Tibial nerve (tissue), 4 donors: Measurements from ENCODE around the gene PRPF18. TPM values are rescaled to one million over a fixed set of nuclear protein-coding genes. Genes with fewer than 3 reads are reported as not detected.
A peak's percentile ranks its signal among the peaks of the same experiment; 100 is the strongest.

Experiments used
- DNase-seq, 2 donors: peaks; one replicate each; pipeline ENCODE4 v3.0.0-alpha.2; 2019; ENCODE audit warnings: low spot score in 2 of 2
- H3K27ac ChIP-seq, 4 donors: fragments of 200-600 bp; sonication (generic) in 3 of 4; one replicate each; pipeline ENCODE4 v1.5.1; 2017 to 2019; ENCODE audit warnings: mild to moderate bottlenecking in 1 of 4
- H3K27me3 ChIP-seq, 2 donors: fragments of 200-600 bp; sonication (generic) in 1 of 2; one replicate each; pipeline versions ENCODE4 v1.5.1 to v1.6.0; 2017 to 2019
- H3K36me3 ChIP-seq, 3 donors: fragments of 200-600 bp; sonication (generic); one replicate each; pipeline ENCODE4 v1.5.1; 2018 to 2019
- H3K4me1 ChIP-seq, 4 donors: fragments of 200-600 bp; sonication (generic) in 3 of 4; one replicate each; pipeline ENCODE4 v1.5.1; 2017 to 2019
- H3K4me3 ChIP-seq, 4 donors: fragments of 200-600 bp; sonication (generic) in 3 of 4; one replicate each; pipeline ENCODE4 v1.5.1; 2017 to 2019; ENCODE audit warnings: mild to moderate bottlenecking in 1 of 4, moderate library complexity in 1 of 4
- H3K9me3 ChIP-seq, 4 donors: fragments of 200-600 bp; sonication (generic) in 3 of 4; one replicate each; pipeline ENCODE4 v1.5.1; 2017 to 2019
- EP300 ChIP-seq, 2 donors: sonication (generic); formaldehyde crosslinking; IDR thresholded peaks; one replicate each; pipeline ENCODE4 v1.6.1; 2017; ENCODE audit warnings: antibody characterized with exemption in 2 of 2, mild to moderate bottlenecking in 1 of 2
- POLR2A ChIP-seq, 2 donors: fragments of 450-650 bp; IDR thresholded peaks; one replicate each; pipeline ENCODE4 v1.6.1; 2017; ENCODE audit warnings: antibody characterized with exemption in 2 of 2, mild to moderate bottlenecking in 2 of 2, moderate library complexity in 2 of 2
- WGBS, 2 donors: methylation state at CpG; one replicate each; pipeline ENCODE4 v1.1.5; 2018; 5-methylcytosine and 5-hydroxymethylcytosine counted together
- total RNA-seq, 4 donors: library from RNA; depleted of rRNA; stranded (reverse); fragments of >200 nt; gene quantifications; one replicate each; pipeline ENCODE4 v1.1.0, GENCODE V29; 2016
- TF ChIP-seq, protein P1 (sequence below), 5 experiments: fragments of 200-600 bp in 3 of 5; fragments of 450-650 bp in 2 of 5; sonication (generic) in 3 of 5; IDR thresholded peaks; one replicate each; pipeline ENCODE4 v1.5.1; 2016 to 2019; ENCODE audit warnings: antibody characterized with exemption in 5 of 5, mild to moderate bottlenecking in 3 of 5, moderate library complexity in 2 of 5

Gene PRPF18
- total RNA-seq, 4 donors from 2014 or later = 22.9 to 34.3 (median 32.8) TPM

DNA sequence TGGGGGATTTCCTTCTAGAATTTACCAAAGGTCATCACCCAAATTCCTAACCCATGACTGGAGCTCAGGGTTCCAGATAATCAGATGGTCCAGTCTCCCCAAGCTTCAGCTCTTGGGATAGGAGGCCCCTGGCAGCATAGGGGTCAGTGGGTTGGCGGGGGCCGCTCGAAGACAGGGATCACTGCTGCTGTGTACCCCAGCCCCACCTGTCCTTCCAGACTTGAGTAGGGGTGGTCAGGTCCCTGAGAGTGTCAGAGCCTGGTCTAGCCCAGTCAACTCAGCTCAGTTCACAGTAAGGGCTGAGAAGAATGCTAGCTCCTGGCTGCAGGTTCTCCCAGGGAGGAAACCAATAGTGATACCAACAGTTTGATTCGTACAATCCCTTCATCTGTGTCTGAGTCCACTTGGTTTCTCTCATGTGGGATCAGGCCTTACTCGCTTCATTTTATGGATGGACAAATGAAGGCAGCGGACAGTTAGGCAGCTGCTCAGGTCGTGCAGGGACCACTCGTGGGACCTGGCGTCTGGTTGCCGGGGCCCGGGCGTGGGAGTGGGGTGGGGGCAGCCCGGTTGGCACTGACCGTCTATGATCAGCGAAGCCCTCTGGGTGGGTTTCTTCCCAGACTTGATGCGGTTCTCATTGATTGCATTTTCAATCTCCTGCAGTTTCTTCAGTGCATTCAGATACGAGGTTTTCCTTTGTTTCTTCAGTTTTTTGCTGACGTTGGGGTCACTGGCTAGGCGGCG, 78.9 kb downstream of the PRPF18 start:
- Histone ChIP-seq H3K27ac (peak overlapping the region in 2 of 4 donors; percentile 60 to 67), H3K27me3 (no peaks in the 10 kb centered on the region), H3K9me3 (no peaks in the 10 kb centered on the region), H3K4me3 (no peak overlapping the region), H3K4me1 (peaks cover 0 to 14% (median 0%) of the 10 kb centered on the region in 4 donors), H3K36me3 (peaks cover 0 to 81% (median 2%) of the 10 kb centered on the region in 3 donors)
- DNase-seq = no peak
- 74 to 89% methylated on average over 20 of the region's 20 CpGs for WGBS, 2 donors
- TF ChIP-seq POLR2A (IDR thresholded peaks at IDR 0.05) (no peak), EP300 (IDR thresholded peaks at IDR 0.05) (no peak)
- TF ChIP-seq, protein P1, sequence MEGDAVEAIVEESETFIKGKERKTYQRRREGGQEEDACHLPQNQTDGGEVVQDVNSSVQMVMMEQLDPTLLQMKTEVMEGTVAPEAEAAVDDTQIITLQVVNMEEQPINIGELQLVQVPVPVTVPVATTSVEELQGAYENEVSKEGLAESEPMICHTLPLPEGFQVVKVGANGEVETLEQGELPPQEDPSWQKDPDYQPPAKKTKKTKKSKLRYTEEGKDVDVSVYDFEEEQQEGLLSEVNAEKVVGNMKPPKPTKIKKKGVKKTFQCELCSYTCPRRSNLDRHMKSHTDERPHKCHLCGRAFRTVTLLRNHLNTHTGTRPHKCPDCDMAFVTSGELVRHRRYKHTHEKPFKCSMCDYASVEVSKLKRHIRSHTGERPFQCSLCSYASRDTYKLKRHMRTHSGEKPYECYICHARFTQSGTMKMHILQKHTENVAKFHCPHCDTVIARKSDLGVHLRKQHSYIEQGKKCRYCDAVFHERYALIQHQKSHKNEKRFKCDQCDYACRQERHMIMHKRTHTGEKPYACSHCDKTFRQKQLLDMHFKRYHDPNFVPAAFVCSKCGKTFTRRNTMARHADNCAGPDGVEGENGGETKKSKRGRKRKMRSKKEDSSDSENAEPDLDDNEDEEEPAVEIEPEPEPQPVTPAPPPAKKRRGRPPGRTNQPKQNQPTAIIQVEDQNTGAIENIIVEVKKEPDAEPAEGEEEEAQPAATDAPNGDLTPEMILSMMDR (IDR thresholded peaks at IDR 0.05) = no peak

DNA sequence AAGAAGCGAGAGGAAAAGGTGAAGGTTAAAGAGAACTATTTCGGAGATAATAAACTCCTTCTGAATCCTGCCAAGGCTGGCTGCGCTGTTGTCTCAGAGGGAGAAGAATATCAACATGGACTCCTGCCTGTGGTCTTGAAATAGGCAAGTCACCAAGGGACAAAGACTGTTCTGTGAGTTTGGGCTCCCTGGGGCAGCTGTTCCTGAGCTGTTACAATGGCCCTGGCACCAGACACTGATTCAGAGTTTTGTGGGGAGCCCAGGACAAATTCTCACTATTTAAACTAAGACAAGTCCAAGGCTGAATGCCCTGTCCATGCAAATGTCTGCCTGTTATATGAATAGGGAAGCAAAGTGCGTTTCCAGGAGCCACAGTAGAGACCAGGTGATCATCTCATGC, 81.4 kb downstream of the PRPF18 start:
- no peak for DNase-seq
- Histone ChIP-seq H3K27me3 (no peaks in the 10 kb centered on the region), H3K4me1 (peaks cover 0 to 15% (median 0%) of the 10 kb centered on the region in 4 donors), H3K27ac (peak overlapping the region in 3 of 4 donors; percentile 29 to 78 (median 43)), H3K36me3 (peaks cover 0 to 69% (median 2%) of the 10 kb centered on the region in 3 donors), H3K9me3 (no peaks in the 10 kb centered on the region), H3K4me3 (no peak overlapping the region)
- TF ChIP-seq EP300 (IDR thresholded peaks at IDR 0.05) (no peak), POLR2A (IDR thresholded peaks at IDR 0.05) (no peak)
- TF ChIP-seq, protein P1 (IDR thresholded peaks at IDR 0.05) = no peak
- 38 to 47% methylated on average over 4 of the region's 4 CpGs for WGBS, 2 donors

DNA sequence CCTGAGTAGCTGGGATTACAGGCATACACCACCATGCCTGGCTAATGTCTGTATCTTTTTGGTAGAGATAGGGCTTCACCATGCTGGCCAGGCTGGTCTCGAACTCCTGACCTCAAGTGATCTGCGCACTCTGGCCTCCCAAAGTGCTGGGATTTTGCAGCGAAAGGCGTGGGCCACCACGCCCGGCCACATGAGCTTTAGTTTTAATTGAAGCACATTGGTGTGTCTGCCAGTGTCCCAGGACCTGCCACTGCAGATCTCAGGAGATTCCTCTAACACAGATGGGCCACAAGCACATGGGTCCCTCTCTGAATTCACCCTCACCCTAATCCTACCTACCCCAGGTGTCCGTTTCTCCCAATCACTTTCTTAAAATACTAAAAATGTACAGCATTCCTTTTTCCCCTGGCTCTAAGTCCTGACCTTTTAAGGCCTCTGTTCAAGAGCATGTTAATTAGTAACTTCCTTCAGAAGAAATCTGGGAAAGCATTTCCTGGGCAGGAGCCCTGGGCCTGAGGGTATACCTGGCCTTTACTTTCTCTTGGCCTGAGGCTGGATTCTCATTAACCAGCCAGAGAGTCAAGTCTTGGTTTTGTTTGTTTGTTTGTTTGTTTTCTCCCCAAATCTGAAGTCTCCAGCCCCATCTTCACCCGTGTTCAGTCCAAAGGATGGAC, 82.6 kb downstream of the PRPF18 start:
- TF ChIP-seq EP300 (IDR thresholded peaks at IDR 0.05) = no peak
- no peak for TF ChIP-seq POLR2A (IDR thresholded peaks at IDR 0.05)
- TF ChIP-seq, protein P1 (IDR thresholded peaks at IDR 0.05) = no peak
- 85 to 95% methylated on average over 8 of the region's 8 CpGs for WGBS, 2 donors
- peaks cover 0 to 19% (median 0%) of the 10 kb centered on the region in 4 donors for H3K4me1 ChIP-seq
- no peaks in the 10 kb centered on the region for H3K9me3 ChIP-seq
- H3K27me3 ChIP-seq = no peaks in the 10 kb centered on the region
- peak overlapping the region in 1 of 4 donors; percentile 43 for H3K27ac ChIP-seq
- H3K4me3 ChIP-seq = no peak overlapping the region
- no peak for DNase-seq
- H3K36me3 ChIP-seq = peaks cover 0 to 58% (median 2%) of the 10 kb centered on the region in 3 donors

DNA sequence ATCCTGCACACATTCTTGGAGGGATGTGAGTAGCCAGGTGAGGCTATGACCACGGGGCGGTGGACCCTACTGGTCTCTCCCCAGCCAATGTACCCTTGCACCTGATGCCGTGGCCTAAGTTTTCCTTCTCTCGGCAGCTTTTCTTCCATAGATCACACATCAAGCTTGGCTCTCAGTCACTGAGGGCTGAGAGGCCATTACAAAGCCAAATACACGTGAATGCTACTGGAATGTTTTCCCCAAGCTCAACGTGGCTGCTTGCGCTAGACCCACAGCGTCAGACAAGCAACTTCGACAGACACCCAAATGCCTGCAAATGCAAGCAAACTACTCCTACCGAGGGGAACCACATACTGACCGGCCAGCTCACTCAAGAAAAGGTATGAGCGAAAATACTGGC, 83.1 kb downstream of the PRPF18 start:
- H3K36me3 ChIP-seq = peaks cover 0 to 57% (median 2%) of the 10 kb centered on the region in 3 donors
- 90 to 91% methylated on average over 12 of the region's 12 CpGs for WGBS, 2 donors
- H3K27ac ChIP-seq = peak overlapping the region in 1 of 4 donors; percentile 43
- H3K4me1 ChIP-seq = peaks cover 0 to 19% (median 0%) of the 10 kb centered on the region in 4 donors
- H3K4me3 ChIP-seq = no peak overlapping the region
- no peak for DNase-seq
- no peaks in the 10 kb centered on the region for H3K27me3 ChIP-seq
- no peaks in the 10 kb centered on the region for H3K9me3 ChIP-seq
- TF ChIP-seq POLR2A (IDR thresholded peaks at IDR 0.05) = no peak
- no peak for TF ChIP-seq EP300 (IDR thresholded peaks at IDR 0.05)
- TF ChIP-seq, protein P1 (IDR thresholded peaks at IDR 0.05) = no peak

DNA sequence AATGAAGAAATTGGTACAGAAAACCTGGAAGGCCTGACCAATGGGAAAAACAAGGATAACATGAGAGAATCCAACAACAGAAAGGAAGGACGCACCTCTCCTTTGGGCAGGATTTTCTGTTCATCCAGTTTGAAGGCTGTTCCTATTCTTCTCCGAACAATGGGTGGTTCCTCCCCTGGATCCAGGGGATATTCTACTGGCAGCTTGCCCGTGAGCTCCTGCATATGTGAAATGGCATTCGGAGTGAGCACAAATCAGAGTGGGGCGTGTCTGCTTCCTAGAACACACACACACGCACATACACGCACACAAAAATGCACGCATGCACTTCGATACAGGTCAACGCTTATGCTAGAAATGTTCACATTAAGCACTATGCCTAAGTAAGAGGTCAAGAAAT, 83.5 kb downstream of the PRPF18 start:
- Histone ChIP-seq H3K4me3 (no peak overlapping the region), H3K27me3 (no peaks in the 10 kb centered on the region), H3K36me3 (peaks cover 0 to 55% (median 2%) of the 10 kb centered on the region in 3 donors), H3K9me3 (no peaks in the 10 kb centered on the region), H3K27ac (no peak overlapping the region), H3K4me1 (peaks cover 0 to 19% (median 0%) of the 10 kb centered on the region in 4 donors)
- DNase-seq = no peak
- 89% methylated on average over 10 of the region's 10 CpGs for WGBS, 2 donors
- TF ChIP-seq, protein P1 (IDR thresholded peaks at IDR 0.05) = no peak
